Glomerular visceral epithelial cell (primary cell): ENCODE results near the gene DAW1.
"Not testable (repeated sequence)": the region's sequence is repeated elsewhere in the genome, so short reads cannot be mapped to it uniquely, and the experiment has no call there.

Source experiments
- DNase-seq: peaks from one replicate; pipeline ENCODE4 v3.0.0-alpha.2; 2016; ENCODE audit errors: extremely low spot score

Gene DAW1

GRCh38 chr2:227871375-227871791 lies at the start of gene DAW1:
DAW1 (plus strand) TSS chr2:227871631; CDS start chr2:227871690, 59 bp downstream.
- DNase-seq: peak; percentile 62

GRCh38 chr2:227822416-227823003 lies 48.9 kb upstream of the DAW1 start:
- DNase-seq: peak; percentile 84

GRCh38 chr2:227823922-227824321 lies 47.5 kb upstream of the DAW1 start:
- DNase-seq: no peak

GRCh38 chr2:227824711-227825110 lies 46.7 kb upstream of the DAW1 start:
- no peak for DNase-seq

GRCh38 chr2:227826019-227826521 lies 45.4 kb upstream of the DAW1 start:
- no peak for DNase-seq

- no peak for DNase-seq
Observed at GRCh38 chr2:227826563-227826962, 44.9 kb upstream of the DAW1 start.

- DNase-seq: no peak
Observed at GRCh38 chr2:227827143-227827542, 44.3 kb upstream of the DAW1 start.

GRCh38 chr2:227828477-227828912 lies 42.9 kb upstream of the DAW1 start:
- no peak for DNase-seq

GRCh38 chr2:227829337-227829736 lies 42.1 kb upstream of the DAW1 start:
- DNase-seq: no peak

- DNase-seq: peak; percentile 26
Observed at GRCh38 chr2:227834423-227834822, 37.0 kb upstream of the DAW1 start.

GRCh38 chr2:227834916-227835650 lies 36.3 kb upstream of the DAW1 start:
- DNase-seq: no peak

- not testable (repeated sequence) for DNase-seq
Observed at GRCh38 chr2:227839339-227840129, 31.9 kb upstream of the DAW1 start.

- no peak for DNase-seq
Observed at GRCh38 chr2:227846831-227847230, 24.6 kb upstream of the DAW1 start.

GRCh38 chr2:227848146-227848545 lies 23.3 kb upstream of the DAW1 start:
- no peak for DNase-seq

- DNase-seq: peak; percentile 25
Observed at GRCh38 chr2:227848586-227848985, 22.8 kb upstream of the DAW1 start.

GRCh38 chr2:227849906-227850305 lies 21.5 kb upstream of the DAW1 start:
- peak; percentile 43 for DNase-seq

GRCh38 chr2:227853204-227853629 lies 18.2 kb upstream of the DAW1 start:
- peak; percentile 100 for DNase-seq

- peak; percentile 95 for DNase-seq
Observed at GRCh38 chr2:227853765-227854271, 17.6 kb upstream of the DAW1 start.

- no peak for DNase-seq
Observed at GRCh38 chr2:227855440-227855839, 16.0 kb upstream of the DAW1 start.

GRCh38 chr2:227856697-227857096 lies 14.7 kb upstream of the DAW1 start:
- DNase-seq: no peak

- DNase-seq: no peak
Observed at GRCh38 chr2:227860221-227860641, 11.2 kb upstream of the DAW1 start.

- no peak for DNase-seq
Observed at GRCh38 chr2:227861011-227861410, 10.4 kb upstream of the DAW1 start.
